Thoracic aorta (tissue), 2 donors: ENCODE results near the gene METTL13. TPM values are rescaled to one million over a fixed set of nuclear protein-coding genes. Genes with fewer than 3 reads are reported as not detected.

Experiments
- ATAC-seq: fragments of 150-250 bp; one replicate; pipeline ENCODE4 v1.8.0; 2017; ENCODE audit warnings: low read depth; ENCODE audit not compliant: insufficient number of reproducible peaks, low FRiP score
- DNase-seq: peaks from one replicate; pipeline ENCODE4 v3.0.0-alpha.2; 2020; ENCODE audit warnings: low spot score
- H3K27ac ChIP-seq, 2 donors: fragments of 200-600 bp; sonication (generic); 1 replicate in 1 of 2; 2 replicates in 1 of 2; pipeline ENCODE4 v1.5.1; 2016; ENCODE audit warnings: mild to moderate bottlenecking in 2 of 2, moderate library complexity in 2 of 2
- H3K27me3 ChIP-seq: fragments of 200-600 bp; sonication (generic); replicated peaks from 2 replicates; pipeline ENCODE4 v1.6.0; 2016; ENCODE audit warnings: mild to moderate bottlenecking; ENCODE audit not compliant: insufficient read depth
- H3K36me3 ChIP-seq: fragments of 200-600 bp; sonication (generic); one replicate; pipeline ENCODE4 v1.5.1; 2016
- H3K4me1 ChIP-seq, 2 donors: fragments of 200-600 bp; sonication (generic); 1 replicate in 1 of 2; 2 replicates in 1 of 2; pipeline versions ENCODE4 v1.5.1 to v1.6.0; 2016; ENCODE audit warnings: low read depth in 2 of 2, mild to moderate bottlenecking in 1 of 2; ENCODE audit not compliant: control insufficient read depth in 1 of 2
- H3K4me3 ChIP-seq: fragments of 200-600 bp; sonication (generic); 2 replicates; pipeline ENCODE4 v1.5.1; 2016; ENCODE audit warnings: mild to moderate bottlenecking
- H3K9me3 ChIP-seq: fragments of 200-600 bp; sonication (generic); 2 replicates; pipeline ENCODE4 v1.5.1; 2016
- CTCF ChIP-seq: fragments of 200-600 bp; sonication (generic); IDR thresholded peaks from one replicate; pipeline ENCODE4 v1.5.1; 2019; ENCODE audit warnings: antibody characterized with exemption
- total RNA-seq, 2 donors: library from RNA; depleted of rRNA; stranded (reverse); fragments of >200 nt; gene quantifications; one replicate each; pipeline versions ENCODE4 v1.1.0 to v1.2.3, GENCODE V29; 2016

The METTL13 gene
- total RNA-seq, 2 donors from 2014 or later, result 15.7 to 24.8 TPM

GRCh38 chr1:171762143-171762563, 19.3 kb upstream of the METTL13 start:
- no peak overlapping the region for H3K27ac ChIP-seq
- no peaks in the 10 kb centered on the region for H3K4me1 ChIP-seq
- no peak for TF ChIP-seq CTCF
- no peak for ATAC-seq
- no peak overlapping the region for H3K4me3 ChIP-seq
- H3K9me3 ChIP-seq, result no peaks in the 10 kb centered on the region
- no peaks in the 10 kb centered on the region for H3K36me3 ChIP-seq
- H3K27me3 ChIP-seq, result no peaks in the 10 kb centered on the region
- DNase-seq, result no peak

- no peaks in the 10 kb centered on the region for H3K27me3 ChIP-seq
- H3K27ac ChIP-seq, result no peak overlapping the region
- ATAC-seq (no peak), DNase-seq (no peak)
- no peaks in the 10 kb centered on the region for H3K9me3 ChIP-seq
- no peak for TF ChIP-seq CTCF
- H3K36me3 ChIP-seq, result no peaks in the 10 kb centered on the region
- H3K4me3 ChIP-seq, result no peak overlapping the region
- no peaks in the 10 kb centered on the region for H3K4me1 ChIP-seq
Measured at GRCh38 chr1:171763764-171764163, 17.7 kb upstream of the METTL13 start.

GRCh38 chr1:171769171-171769570, 12.3 kb upstream of the METTL13 start:
- Histone ChIP-seq H3K9me3 (no peaks in the 10 kb centered on the region), H3K27ac (no peak overlapping the region), H3K36me3 (no peaks in the 10 kb centered on the region), H3K4me1 (no peaks in the 10 kb centered on the region), H3K27me3 (no peaks in the 10 kb centered on the region), H3K4me3 (no peak overlapping the region)
- DNase-seq (no peak), ATAC-seq (no peak)
- TF ChIP-seq CTCF, result no peak

GRCh38 chr1:171769754-171770153, 11.7 kb upstream of the METTL13 start:
- Histone ChIP-seq H3K36me3 (no peaks in the 10 kb centered on the region), H3K27ac (no peak overlapping the region), H3K27me3 (no peaks in the 10 kb centered on the region), H3K4me3 (no peak overlapping the region), H3K9me3 (no peaks in the 10 kb centered on the region), H3K4me1 (no peaks in the 10 kb centered on the region)
- no peak for ATAC-seq
- no peak for TF ChIP-seq CTCF
- no peak for DNase-seq

GRCh38 chr1:171772312-171772711, 9.1 kb upstream of the METTL13 start:
- Histone ChIP-seq H3K4me3 (no peak overlapping the region), H3K27ac (no peak overlapping the region), H3K27me3 (no peaks in the 10 kb centered on the region), H3K36me3 (no peaks in the 10 kb centered on the region), H3K4me1 (no peaks in the 10 kb centered on the region), H3K9me3 (no peaks in the 10 kb centered on the region)
- ATAC-seq, result no peak
- DNase-seq, result no peak
- TF ChIP-seq CTCF, result no peak
